NCI-H1048 (cell line): ENCODE measurements around the gene SELENOF.
"Not testable (repeated sequence)": the region's sequence is repeated elsewhere in the genome, so short reads cannot be mapped to it uniquely, and the experiment has no call there.

Experiments
- DNase-seq: peaks from one replicate; lab custom pipeline; 2025; lab: John Stamatoyannopoulos, UW

Gene SELENOF

DNA sequence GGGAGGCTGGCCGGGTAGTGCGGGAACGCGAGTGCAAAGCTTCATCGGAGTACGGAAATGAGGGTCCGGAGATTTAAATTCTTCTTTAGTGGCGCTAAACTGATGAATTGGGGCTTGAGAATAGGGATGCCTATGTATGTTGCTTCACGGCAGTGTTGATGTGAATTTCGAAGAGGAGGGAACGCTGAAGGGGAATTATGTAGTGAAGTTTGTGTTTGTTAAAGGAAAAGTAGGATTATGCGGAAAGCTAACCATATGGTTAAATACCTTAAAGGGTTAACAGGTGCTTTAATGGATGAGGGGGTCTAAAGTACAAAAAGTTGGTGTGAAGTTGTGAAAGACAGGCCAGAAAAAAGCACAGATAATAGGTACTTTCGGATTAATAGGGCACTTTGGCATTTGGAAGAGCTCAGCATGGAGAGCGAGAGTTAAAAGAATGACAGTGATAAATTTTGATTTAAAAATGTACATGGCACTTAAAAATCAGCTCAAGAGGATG lies 1.9 kb upstream of the SELENOF start:
- DNase-seq = no peak

DNA sequence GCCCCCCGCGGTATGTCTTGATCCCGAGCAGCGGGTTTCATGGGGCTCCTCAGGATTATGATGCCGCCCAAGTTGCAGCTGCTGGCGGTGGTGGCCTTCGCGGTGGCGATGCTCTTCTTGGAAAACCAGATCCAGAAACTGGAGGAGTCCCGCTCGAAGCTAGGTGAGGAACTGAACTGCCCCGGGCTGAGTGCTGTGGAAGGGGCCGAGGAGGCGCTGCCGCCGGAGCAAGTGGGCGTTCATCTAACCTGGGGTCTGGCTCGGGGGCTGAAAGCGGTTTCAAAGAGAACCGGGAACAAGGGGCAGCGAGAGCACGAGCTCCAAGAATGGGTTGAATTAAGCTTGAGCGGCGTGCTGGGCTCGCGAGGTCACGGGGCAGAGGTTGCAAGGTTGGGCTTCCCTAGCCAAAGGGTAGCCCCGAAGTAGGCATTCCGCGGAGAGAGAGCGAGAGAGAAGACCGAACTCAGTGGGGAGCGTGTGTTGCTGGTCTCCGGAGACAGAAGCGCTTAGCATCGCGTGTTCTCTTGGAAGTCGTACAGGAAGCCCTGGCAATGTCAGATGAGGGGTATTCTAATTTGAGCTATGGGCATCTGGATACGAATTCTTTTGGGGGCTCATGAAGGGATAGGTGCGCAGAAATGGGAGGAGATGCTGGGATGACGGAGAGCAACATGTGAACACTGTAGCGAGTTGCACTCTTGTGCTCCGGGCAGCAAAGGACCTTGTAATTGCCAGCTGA lies 1.2 kb upstream of the SELENOF start:
- DNase-seq = no peak

DNA sequence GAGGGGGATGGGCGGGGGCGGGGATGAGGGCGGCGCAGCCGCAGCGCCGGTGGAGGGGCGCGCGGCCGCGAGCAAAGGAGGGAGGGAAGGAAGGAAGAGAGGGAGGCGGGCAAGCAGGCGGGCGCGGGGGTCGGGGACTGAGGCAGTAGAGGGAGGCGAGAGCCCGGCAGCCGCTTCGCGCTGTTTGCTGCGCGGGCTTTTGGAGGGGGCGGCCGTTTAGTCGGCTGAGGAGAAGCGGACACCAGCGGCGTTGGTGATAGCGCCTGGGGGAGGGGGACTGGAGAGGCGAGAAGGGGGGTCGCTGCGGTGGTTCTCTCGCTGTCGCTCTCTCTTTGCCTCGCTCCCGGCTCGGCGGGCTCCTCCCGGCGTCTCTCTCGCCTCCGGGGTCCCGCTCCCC lies 673 bp upstream of the SELENOF start, which contains the start of gene HS2ST1:
TSS of gene HS2ST1 (plus strand) at position 35 of the 397 bp plus-strand sequence.
- no peak for DNase-seq

DNA sequence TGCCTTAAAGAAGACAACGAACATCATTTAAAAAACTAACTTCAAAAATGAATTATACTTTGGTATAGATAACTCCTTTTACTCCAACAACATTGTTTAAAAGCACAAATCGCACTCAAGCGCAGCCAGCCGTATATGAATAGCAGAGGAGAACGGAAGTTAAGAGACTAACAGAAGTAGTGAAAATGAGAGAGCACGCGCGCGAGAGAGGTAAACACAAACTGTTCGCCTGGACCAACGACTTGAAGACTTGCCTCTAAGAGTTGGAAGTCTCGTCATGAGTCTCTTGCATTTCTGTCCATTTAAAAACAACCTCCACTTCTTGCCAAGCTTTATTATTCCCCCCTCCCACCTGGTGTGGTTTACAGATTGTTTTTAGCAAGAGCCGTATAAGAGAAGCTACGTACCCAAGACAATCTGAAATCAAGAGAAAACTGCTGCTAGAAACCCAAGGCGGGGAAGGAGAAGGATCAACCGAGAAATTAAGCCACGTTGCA lies 479 bp downstream of the SELENOF start:
- DNase-seq = no peak

DNA sequence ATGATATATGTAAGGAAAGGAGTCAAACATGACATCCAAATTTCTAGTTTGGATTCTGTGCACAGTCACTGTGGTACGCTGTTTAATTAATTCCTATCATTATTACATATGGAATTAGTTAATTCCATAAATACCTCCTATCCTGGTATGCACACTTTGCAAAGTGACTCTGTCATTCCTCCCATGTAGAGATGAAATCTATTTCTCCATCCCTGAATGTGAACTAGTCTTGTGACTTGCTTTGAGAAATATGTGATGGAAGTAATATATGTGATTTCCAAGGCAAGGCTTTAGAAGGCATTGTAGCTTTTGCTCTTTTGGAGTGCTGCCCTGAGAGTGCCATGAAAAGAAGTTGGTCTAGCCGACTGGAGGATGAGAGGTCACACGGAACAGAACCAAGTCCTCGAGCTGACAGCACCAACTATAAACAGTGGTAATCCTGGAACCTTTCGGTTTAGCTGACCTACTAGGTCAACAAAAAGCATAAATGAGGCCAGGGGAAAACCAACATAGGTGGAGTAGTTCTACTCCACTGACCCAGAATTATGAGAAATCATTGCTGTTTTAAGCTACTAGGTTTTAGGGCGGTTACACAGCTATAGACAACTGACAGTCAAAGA lies 1.5 kb downstream of the SELENOF start:
- no peak for DNase-seq

DNA sequence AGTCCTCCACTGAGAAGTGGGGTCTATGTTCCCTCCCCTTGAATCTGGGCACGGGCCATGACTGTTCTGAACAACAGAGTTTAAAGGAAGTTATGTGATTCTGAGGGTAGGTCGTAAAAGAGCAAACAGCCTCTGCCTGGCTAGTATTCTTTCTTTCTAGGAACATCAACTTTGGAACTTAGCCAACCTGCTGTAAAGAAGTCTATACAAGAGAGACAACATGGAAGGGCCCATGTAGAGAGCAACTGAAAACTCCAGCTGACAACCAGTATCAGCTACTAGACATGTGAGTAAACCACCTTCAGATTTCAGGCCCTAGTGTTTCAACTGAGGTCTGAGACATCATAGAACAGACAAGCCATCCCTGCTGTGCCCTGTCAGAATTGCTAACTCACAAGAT lies 7.5 kb downstream of the SELENOF start:
- no peak for DNase-seq

DNA sequence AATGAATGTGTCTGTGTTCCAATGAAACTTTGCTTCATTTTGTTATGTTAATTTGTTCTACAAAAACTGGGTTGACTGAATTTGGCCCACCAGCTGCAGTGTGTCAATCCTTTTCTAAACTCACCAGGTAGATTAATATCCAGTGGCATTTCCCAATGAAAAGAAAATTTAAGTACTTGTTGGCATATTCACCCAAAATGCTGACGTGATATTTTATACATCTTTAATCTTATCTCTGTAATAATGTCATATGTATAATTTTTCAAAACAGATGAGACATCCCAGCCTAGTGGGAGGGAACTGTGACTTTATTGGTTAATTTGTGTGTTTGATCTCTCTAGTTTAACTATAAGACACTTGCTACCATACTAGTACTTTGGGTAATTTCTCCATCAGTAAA lies 8.1 kb downstream of the SELENOF start:
- DNase-seq = no peak

DNA sequence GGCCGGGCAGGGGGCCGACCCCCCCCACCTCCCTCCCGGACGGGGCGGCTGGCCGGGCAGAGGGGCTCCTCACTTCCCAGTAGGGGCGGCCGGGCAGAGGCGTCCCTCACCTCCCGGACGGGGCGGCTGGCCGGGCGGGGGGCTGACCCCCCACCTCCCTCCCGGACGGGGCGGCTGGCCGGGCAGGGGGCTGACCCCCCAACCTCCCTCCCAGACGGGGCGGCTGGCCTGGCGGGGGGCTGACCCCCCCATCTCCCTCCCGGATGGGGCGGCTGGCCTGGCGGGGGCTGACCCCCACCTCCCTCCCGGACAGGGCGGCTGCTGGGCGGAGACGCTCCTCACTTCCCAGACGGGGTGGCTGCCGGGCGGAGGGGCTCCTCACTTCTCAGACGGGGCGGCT lies 14.5 kb downstream of the SELENOF start:
- not testable (repeated sequence) for DNase-seq

DNA sequence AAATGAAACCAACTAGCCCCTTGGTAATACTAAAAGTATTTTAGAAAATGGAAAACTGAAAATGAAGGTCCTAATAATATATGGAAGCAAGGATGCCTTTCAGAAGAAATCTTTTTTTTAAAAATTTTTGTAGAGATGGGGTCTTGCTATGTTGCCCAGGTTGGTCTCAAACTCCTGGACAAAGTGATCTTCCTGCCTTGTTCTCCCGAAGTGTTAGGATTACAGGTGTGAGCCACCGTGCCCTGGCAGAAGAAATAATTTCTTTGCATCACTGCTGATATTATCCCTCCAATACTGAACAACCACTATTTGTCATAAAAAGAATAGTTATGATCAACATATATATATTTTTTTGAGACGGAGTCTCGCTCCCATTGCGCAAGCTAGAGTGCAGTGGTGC lies 25.6 kb downstream of the SELENOF start:
- no peak for DNase-seq

DNA sequence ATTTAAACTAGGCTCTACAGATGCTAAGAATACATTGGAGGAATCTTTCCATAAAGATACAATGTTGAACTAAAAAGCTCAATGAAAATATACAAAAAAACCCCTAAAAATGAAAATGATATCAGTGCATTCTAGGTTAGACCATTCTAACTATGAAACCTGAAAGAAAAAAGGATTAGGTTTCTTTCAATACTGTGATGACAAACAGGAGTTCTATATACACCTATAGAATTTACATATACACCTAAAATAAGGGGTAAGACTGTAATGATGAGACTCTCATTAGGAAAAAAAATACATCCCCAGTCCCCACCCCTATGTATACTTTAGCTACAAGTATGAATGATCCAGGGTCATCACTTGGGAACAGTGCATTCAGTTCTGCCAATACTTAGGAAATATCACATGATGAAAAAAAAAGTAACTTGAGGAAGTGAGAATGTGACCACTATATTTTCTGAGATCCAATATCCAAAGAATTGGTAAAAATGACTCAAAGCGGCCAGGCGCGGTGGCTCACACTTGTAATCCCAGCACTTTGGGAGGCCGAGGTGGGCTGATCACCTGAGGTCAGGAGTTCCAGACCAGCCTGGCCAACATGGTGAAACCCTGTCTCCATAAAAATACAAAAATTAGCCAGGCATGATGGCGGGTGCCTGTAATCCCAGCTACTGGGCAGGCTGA lies 26.3 kb downstream of the SELENOF start:
- DNase-seq = no peak

DNA sequence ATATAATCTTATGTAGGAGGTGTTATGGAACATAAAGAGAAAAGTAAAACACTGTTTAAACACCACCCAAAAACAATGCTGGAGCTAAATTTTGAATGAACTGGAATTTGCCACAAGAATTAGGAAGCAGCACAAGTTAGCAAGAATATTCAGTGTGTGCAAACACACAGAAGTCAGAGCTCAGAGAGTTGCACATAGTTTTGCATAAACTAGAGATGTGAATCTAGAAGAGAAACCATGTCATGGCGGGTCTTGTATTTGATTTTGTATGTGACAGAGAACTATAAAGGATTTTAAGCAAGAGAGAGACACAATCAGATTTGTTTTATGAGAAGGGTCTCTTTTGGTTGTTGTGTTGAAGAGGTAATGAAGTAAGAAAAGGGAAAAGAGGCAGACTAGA lies 38.2 kb downstream of the SELENOF start:
- no peak for DNase-seq

DNA sequence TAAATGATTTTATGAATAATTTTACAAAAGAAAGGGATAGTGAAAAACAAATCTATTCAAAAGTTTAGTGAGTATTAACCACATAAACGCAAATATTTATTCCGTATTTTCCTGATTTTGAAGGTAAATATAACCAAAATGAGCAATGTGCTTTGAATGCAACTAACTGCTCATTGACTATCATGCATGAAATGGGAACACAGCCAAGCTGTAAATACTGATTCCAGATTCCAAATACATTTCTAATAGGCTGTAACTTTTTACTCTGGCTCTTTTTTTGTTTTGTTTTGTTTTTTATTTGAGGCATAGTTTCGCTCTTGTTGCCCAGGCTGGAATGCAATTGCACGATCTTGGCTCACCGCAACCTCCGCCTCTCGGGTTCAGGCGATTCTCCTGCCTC lies 41.8 kb downstream of the SELENOF start:
- no peak for DNase-seq

DNA sequence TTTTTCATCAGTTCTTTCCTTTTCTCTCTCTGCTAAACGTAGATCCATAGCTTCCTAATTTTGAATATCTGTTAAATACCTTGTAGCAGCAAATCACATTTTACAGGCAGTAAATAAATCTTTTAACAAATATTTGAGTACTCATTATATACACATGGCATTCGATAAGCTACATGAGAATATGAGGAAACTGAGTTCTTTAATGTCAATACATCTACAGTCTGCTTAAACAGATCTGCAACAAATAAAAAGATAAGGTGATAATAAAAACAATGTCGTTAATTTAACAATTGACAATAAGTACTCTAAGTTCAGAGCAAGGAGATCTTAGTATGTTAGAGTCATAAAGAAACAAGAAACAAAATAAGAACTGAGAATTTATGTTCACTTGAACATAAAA lies 42.9 kb downstream of the SELENOF start:
- no peak for DNase-seq

DNA sequence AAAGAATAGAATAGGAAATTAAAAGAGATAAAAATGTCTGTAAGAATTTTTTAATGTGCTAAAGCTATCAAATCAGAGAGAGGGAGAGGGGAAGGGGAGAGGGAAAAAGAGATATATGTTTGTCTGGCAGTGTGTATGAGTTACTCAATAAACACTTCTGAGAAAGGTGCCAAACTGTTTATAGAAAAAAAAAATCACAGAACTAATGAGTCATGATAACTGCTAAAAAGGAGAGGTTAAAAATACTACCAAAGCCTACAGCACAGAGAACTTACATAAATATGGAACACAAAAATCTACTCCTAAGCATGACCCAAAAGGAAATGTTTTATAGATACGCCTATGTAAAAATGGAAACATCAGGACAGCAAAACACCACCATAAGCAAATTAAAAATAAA lies 45.4 kb downstream of the SELENOF start:
- no peak for DNase-seq

DNA sequence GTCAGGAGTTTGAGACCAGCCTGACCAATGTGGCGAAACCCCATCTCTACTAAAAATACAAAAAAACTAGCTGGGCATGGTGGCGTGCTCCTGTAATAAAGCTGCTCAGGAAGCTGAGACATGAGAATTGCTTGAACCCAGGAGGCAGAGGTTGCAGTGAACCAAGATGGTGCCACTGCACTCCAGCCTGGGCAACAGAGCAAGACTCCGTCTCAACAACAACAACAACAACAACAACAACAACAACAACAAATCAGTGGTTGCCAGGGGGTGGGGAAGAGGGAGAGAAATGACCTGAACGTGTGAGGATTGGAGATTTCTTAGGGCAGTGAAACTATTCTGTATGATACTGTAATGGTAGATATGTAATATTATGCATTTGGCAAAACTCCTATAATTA lies 46.6 kb downstream of the SELENOF start:
- DNase-seq = not testable (repeated sequence)

DNA sequence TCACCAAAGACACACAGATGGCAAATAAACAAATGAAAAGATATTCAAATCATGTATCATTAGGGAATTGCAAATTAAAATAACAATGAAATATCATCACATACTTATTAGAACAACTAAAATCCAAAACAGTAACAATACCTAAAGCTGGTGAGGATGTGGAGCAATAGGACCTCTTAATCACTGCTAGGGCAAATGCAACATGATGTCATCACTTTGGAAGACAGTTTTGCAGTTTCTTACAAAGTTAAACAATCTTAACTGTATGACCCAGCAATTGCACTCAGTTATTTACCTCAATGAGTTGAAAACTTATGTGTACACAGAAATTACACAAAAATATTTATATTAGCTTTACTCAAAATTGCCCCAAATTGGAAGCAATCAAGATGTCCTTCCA lies 47.3 kb downstream of the SELENOF start:
- no peak for DNase-seq

DNA sequence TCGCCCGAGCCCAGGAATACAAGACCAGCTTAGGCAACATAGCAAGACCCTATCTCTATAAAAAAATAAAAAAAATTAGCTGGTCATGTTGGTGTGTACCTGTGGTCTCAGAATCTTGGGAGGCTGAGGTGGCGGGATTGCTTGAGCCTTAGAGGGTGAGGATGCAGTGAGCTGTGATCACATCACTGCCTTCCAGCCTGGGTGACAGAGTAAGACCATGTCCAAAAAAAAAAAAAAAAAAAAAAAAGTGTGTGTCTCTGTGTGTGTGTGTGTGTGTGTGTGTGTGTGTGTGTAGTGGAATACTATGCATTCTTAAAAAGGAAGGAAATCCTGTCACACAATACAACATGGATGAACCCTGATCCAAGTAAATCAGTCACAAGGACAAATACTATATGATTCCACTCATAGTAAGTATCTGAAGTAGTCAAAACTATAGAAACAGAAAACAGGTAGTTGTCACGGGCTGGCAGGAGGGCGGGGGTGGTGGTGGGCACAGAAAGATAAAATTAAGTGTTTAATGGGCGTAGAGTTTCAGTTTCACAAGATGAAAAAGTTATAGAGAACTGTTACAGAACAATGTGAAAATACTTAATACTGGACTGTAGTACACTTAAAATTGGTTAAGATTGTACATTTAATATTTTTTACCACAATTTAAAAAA lies 47.8 kb downstream of the SELENOF start:
- DNase-seq = no peak

DNA sequence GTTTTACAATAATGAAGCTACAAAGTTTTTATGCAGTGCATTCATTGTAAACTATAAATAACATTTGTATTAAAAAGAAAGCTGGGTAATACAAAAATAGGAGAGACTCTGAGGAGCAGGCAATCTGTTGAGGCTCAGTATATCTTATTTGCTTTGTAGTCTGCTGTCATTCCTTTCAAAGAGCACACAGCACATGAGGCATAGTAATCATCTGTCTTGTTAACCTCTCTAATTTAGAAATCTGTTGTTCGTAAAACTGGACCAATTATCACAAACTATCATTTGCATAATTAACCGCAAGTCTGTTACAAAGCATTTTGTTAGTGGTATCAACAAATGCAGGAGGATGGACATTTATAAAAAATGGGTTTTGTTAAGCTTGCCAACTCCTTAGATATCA lies 51.0 kb downstream of the SELENOF start:
- no peak for DNase-seq

DNA sequence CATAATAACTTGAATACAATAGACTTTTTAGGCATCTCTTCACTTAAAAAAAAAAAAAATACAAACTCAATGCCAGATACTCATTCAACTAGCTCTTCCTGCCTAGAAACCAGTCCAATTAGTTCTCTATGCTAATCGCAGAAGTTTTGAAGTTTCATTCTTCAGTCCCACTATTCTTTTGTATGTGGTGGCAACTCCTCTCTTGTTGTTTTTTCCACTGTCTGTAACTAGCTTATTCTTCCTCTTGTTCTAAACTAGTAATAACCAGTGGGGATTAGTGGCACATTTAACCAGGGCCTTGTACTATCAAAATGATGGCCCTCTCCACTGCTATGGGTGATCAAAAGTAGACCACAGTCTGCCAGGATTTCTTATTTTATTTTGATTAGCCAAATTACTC lies 52.5 kb downstream of the SELENOF start:
- DNase-seq = no peak

DNA sequence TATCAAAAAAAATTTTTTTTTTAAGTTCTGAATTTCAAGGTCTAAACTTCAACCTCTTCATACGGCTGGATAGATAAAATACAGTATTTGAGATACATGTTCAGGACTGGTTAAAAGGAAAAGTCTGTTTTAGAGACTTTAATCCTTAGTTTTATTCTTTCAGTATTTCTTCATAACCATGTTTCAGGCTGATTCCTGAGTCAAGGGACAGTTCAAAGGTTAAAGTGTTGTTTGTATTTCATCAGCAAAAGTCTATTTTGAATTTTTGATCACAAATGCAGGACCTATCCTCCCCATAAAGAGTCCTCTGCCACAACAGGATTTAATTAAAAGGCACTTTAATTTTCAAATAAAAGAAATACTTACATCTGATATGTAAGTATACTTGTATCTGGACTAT lies 53.5 kb downstream of the SELENOF start:
- no peak for DNase-seq

DNA sequence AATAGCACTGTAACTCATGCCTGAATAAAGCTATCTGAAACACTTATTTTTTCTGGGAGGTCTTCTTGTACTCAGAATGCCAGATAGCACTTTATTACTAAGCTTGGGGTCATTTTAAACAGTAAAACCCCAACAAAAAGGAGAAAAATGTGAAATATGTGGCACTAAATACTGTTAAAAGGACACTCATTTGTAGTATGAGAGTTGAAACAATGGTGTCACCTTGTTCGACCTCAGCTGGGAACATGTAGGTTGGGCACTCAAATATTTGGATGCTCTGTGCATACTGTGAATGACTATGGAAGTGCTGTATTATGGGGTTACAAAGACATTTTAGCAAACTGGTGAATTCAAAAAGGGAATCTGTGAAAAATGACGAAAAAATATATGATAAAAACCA lies 53.9 kb downstream of the SELENOF start:
- no peak for DNase-seq

DNA sequence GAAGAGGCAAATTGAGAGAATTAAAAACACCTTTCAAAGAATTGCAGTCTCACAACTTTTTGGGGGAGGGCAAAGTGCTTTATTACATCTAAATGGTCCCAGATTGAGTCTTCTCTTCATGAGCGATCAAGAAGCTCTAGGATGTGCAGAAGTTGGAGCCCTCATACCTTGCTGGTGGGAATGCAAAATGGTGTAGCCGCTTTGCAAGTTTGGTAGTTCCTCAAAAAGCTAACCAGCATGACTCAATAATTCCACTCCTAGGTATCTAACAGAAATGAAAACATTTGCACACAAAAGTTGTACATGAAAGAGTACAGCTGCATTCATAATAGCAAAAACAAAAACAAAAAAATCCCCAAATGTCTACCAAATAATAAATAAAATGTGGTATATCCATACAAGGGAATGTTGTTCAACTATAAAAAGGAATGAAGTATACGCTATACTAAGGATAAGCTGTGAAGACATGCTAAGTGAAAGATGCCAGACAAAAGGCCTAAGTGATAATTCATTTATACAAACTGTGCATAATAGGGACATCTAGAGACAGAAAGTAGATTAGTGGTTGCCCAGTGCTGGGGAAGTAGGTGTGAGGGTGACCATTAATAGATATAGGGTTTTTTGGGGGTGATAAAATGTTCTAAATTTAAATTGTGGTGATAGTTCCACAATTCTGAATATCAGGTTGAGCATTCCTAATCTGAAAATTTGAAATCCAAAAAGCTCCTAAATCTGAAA lies 55.2 kb downstream of the SELENOF start:
- no peak for DNase-seq
